ENCODE measurements around the gene WDR74. TPM values are rescaled to one million over a fixed set of nuclear protein-coding genes. Genes with fewer than 3 reads are reported as not detected.
A peak's percentile ranks its signal among the peaks of the same experiment; 100 is the strongest.

The WDR74 gene
- total and polyA plus RNA-seq, 9 of the 15 experiments (the other 6 are each of a cell fraction or from before 2014, with no cell fraction given) = 32.7 to 210 (median 114) TPM

DNA sequence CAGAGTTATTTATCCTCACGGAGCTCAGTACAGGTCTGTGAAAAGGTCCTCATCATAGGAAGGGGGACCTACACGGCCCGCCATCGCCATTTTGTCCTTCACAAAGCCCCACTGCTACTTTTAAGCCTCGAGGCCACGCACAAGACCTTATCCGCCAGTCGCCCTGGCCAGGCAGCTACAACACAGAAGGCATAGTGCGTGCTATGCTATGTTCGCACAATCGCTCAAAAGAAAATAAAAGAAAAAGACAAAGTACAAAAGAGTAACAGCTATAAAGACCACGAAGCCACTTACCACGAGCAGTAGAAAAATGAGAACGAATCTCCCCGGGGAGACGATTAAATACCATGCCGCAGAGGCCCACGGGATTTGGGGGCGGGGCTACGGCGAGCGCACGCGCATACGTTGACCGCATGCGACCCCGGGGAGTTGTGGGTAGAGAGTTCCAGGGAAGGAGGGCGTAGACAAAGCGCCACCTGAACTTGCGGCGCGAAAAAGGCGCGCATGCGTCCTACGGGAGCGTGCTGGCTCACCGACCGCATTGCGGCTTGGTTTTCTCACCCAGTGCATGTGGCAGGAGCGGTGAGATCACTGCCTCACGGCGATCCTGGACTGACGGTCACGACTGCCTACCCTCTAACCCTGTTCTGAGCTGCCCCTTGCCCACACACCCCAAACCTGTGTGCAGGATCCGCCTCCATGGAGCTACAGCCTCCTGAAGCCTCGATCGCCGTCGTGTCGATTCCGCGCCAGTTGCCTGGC is 16.4 kb upstream of the WDR74 start (continued):
- TF ChIP-seq, protein P1, sequence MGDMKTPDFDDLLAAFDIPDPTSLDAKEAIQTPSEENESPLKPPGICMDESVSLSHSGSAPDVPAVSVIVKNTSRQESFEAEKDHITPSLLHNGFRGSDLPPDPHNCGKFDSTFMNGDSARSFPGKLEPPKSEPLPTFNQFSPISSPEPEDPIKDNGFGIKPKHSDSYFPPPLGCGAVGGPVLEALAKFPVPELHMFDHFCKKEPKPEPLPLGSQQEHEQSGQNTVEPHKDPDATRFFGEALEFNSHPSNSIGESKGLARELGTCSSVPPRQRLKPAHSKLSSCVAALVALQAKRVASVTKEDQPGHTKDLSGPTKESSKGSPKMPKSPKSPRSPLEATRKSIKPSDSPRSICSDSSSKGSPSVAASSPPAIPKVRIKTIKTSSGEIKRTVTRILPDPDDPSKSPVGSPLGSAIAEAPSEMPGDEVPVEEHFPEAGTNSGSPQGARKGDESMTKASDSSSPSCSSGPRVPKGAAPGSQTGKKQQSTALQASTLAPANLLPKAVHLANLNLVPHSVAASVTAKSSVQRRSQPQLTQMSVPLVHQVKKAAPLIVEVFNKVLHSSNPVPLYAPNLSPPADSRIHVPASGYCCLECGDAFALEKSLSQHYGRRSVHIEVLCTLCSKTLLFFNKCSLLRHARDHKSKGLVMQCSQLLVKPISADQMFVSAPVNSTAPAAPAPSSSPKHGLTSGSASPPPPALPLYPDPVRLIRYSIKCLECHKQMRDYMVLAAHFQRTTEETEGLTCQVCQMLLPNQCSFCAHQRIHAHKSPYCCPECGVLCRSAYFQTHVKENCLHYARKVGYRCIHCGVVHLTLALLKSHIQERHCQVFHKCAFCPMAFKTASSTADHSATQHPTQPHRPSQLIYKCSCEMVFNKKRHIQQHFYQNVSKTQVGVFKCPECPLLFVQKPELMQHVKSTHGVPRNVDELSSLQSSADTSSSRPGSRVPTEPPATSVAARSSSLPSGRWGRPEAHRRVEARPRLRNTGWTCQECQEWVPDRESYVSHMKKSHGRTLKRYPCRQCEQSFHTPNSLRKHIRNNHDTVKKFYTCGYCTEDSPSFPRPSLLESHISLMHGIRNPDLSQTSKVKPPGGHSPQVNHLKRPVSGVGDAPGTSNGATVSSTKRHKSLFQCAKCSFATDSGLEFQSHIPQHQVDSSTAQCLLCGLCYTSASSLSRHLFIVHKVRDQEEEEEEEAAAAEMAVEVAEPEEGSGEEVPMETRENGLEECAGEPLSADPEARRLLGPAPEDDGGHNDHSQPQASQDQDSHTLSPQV (IDR thresholded peaks at IDR 0.05) = peak; percentile 94
- TF ChIP-seq GTF2F1 (IDR thresholded peaks at IDR 0.05; ENCODE audit: low read depth, low read length) (peak; percentile 97), PBX2 (CRISPR knock-in tag; IDR thresholded peaks at IDR 0.05; ENCODE audit: low read depth) (no peak), PBX2 (tag; conservative IDR thresholded peaks at IDR 0.05; ENCODE audit: low read depth) (no peak), ZNF717 (CRISPR knock-in tag; IDR thresholded peaks at IDR 0.05) (peak; percentile 75; the same call in 1 of the 2 replicates), ATF3 (IDR thresholded peaks at IDR 0.05) (peak; percentile 91), ATF3 (CRISPR knock-in tag; conservative IDR thresholded peaks at IDR 0.05) (no peak; the same call in 1 of the 2 replicates), HMGN3 (IDR thresholded peaks at IDR 0.05; ENCODE audit: borderline replicate concordance, extremely low read depth, insufficient read length, low read depth, low read length) (peak; percentile 91), EP300 (IDR thresholded peaks at IDR 0.05; ENCODE audit: low read length) (peak; percentile 38; the same call in 1 of the 2 replicates), E2F4 (CRISPR knock-in tag; IDR thresholded peaks at IDR 0.05; ENCODE audit: low read depth) (peak; percentile 96), CREM (IDR thresholded peaks at IDR 0.05; ENCODE audit: low read depth) (peak; percentile 90), ESRRA (IDR thresholded peaks at IDR 0.05; ENCODE audit: borderline replicate concordance, low read depth) (peak; percentile 95), NFE2 (IDR thresholded peaks at IDR 0.05; ENCODE audit: low read depth) (peak; percentile 16; the same call in 1 of the 2 replicates), CAMTA2 (CRISPR knock-in tag; conservative IDR thresholded peaks at IDR 0.05) (no peak), ZNF133 (CRISPR knock-in tag; IDR thresholded peaks at IDR 0.05) (no peak), RNF2 (IDR thresholded peaks at IDR 0.05) (peak; percentile 93), CEBPB (tag; IDR thresholded peaks at IDR 0.05) (no peak), EHMT2 (IDR thresholded peaks at IDR 0.05) (no peak), LCOR (CRISPR knock-in tag; IDR thresholded peaks at IDR 0.05) (peak; percentile 73), SRSF3 (IDR thresholded peaks at IDR 0.05; ENCODE audit: insufficient read depth, low read length) (no peak), PHB (CRISPR knock-in tag; IDR thresholded peaks at IDR 0.05) (no peak)

All from K562 (cell line).